Measurements from ENCODE around the gene DSG1. TPM values are rescaled to one million over a fixed set of nuclear protein-coding genes. Genes with fewer than 3 reads are reported as not detected.
"Not testable (repeated sequence)": the region's sequence is repeated elsewhere in the genome, so short reads cannot be mapped to it uniquely, and the experiment has no call there.

DSG1 gene
- total RNA-seq, 1 donor from 2014 or later: not detected

- no peak for DNase-seq (ENCODE audit: extremely low spot score, unreplicated experiment)
- Mint-ChIP-seq H3K27me3 (ENCODE audit: unreplicated experiment) (no peaks in the 10 kb centered on the region), H3K27ac (ENCODE audit: unreplicated experiment) (peak overlapping the region; percentile 59), H3K9me3 (ENCODE audit: unreplicated experiment) (no peaks in the 10 kb centered on the region), H3K4me1 (ENCODE audit: unreplicated experiment) (peaks cover 27% of the 10 kb centered on the region), H3K4me3 (ENCODE audit: unreplicated experiment) (no peak overlapping the region), H3K36me3 (ENCODE audit: unreplicated experiment) (no peaks in the 10 kb centered on the region)
- TF ChIP-seq CTCF (IDR thresholded peaks at IDR 0.05): no peak
Observed at GRCh38 chr18:31274931-31275330, 43.0 kb upstream of the DSG1 start.

GRCh38 chr18:31275722-31276463 is 42.1 kb upstream of the DSG1 start:
- DNase-seq (ENCODE audit: extremely low spot score, unreplicated experiment): no peak
- no peaks in the 10 kb centered on the region for H3K36me3 Mint-ChIP-seq (ENCODE audit: unreplicated experiment)
- no peak overlapping the region for H3K4me3 Mint-ChIP-seq (ENCODE audit: unreplicated experiment)
- TF ChIP-seq CTCF (IDR thresholded peaks at IDR 0.05): no peak
- H3K27me3 Mint-ChIP-seq (ENCODE audit: unreplicated experiment): no peaks in the 10 kb centered on the region
- H3K27ac Mint-ChIP-seq (ENCODE audit: unreplicated experiment): peak overlapping the region; percentile 29
- peaks cover 27% of the 10 kb centered on the region for H3K4me1 Mint-ChIP-seq (ENCODE audit: unreplicated experiment)
- H3K9me3 Mint-ChIP-seq (ENCODE audit: unreplicated experiment): no peaks in the 10 kb centered on the region

- no peaks in the 10 kb centered on the region for H3K36me3 Mint-ChIP-seq (ENCODE audit: unreplicated experiment)
- H3K9me3 Mint-ChIP-seq (ENCODE audit: unreplicated experiment): peaks cover 2% of the 10 kb centered on the region
- H3K4me1 Mint-ChIP-seq (ENCODE audit: unreplicated experiment): peaks cover 27% of the 10 kb centered on the region
- no peak for DNase-seq (ENCODE audit: extremely low spot score, unreplicated experiment)
- no peak for TF ChIP-seq CTCF (IDR thresholded peaks at IDR 0.05)
- H3K4me3 Mint-ChIP-seq (ENCODE audit: unreplicated experiment): no peak overlapping the region
- peaks cover 2% of the 10 kb centered on the region for H3K27me3 Mint-ChIP-seq (ENCODE audit: unreplicated experiment)
- H3K27ac Mint-ChIP-seq (ENCODE audit: unreplicated experiment): no peak overlapping the region
Observed at GRCh38 chr18:31278609-31279071, 39.3 kb upstream of the DSG1 start.

- Mint-ChIP-seq H3K27me3 (ENCODE audit: unreplicated experiment) (peaks cover 2% of the 10 kb centered on the region), H3K9me3 (ENCODE audit: unreplicated experiment) (peaks cover 7% of the 10 kb centered on the region), H3K27ac (ENCODE audit: unreplicated experiment) (no peak overlapping the region), H3K4me3 (ENCODE audit: unreplicated experiment) (no peak overlapping the region), H3K36me3 (ENCODE audit: unreplicated experiment) (no peaks in the 10 kb centered on the region), H3K4me1 (ENCODE audit: unreplicated experiment) (peaks cover 13% of the 10 kb centered on the region)
- DNase-seq (ENCODE audit: extremely low spot score, unreplicated experiment): no peak
- TF ChIP-seq CTCF (IDR thresholded peaks at IDR 0.05): no peak
Observed at GRCh38 chr18:31280502-31280901, 37.5 kb upstream of the DSG1 start.

GRCh38 chr18:31281437-31281836 is 36.5 kb upstream of the DSG1 start:
- H3K27ac Mint-ChIP-seq (ENCODE audit: unreplicated experiment): no peak overlapping the region
- no peak for TF ChIP-seq CTCF (IDR thresholded peaks at IDR 0.05)
- no peak for DNase-seq (ENCODE audit: extremely low spot score, unreplicated experiment)
- H3K9me3 Mint-ChIP-seq (ENCODE audit: unreplicated experiment): peaks cover 10% of the 10 kb centered on the region
- no peaks in the 10 kb centered on the region for H3K36me3 Mint-ChIP-seq (ENCODE audit: unreplicated experiment)
- peaks cover 4% of the 10 kb centered on the region for H3K4me1 Mint-ChIP-seq (ENCODE audit: unreplicated experiment)
- H3K4me3 Mint-ChIP-seq (ENCODE audit: unreplicated experiment): no peak overlapping the region
- peaks cover 2% of the 10 kb centered on the region for H3K27me3 Mint-ChIP-seq (ENCODE audit: unreplicated experiment)

- not testable (repeated sequence) for H3K4me1 Mint-ChIP-seq (ENCODE audit: unreplicated experiment); H3K36me3 Mint-ChIP-seq (ENCODE audit: unreplicated experiment); H3K4me3 Mint-ChIP-seq (ENCODE audit: unreplicated experiment); H3K27ac Mint-ChIP-seq (ENCODE audit: unreplicated experiment); DNase-seq (ENCODE audit: extremely low spot score, unreplicated experiment)
- H3K27me3 Mint-ChIP-seq (ENCODE audit: unreplicated experiment): peaks cover 14% of the 10 kb centered on the region
- peaks cover 32% of the 10 kb centered on the region for H3K9me3 Mint-ChIP-seq (ENCODE audit: unreplicated experiment)
Observed at GRCh38 chr18:31289446-31289845, 28.5 kb upstream of the DSG1 start.
